Transverse colon (tissue), 4 donors: Measurements from ENCODE around the gene LHFPL6. TPM values are rescaled to one million over a fixed set of nuclear protein-coding genes. Genes with fewer than 3 reads are reported as not detected.

ENCODE experiments used
- DNase-seq: peaks from one replicate; pipeline ENCODE4 v3.0.0-alpha.2; 2019
- H3K27ac ChIP-seq, 4 donors: fragments of 200-600 bp; sonication (generic); 2 replicates each; pipeline ENCODE4 v1.5.1; 2016 to 2018; ENCODE audit warnings: inconsistent platforms in 4 of 4
- H3K27me3 ChIP-seq: fragments of 200-600 bp; sonication (generic); 2 replicates; pipeline ENCODE4 v1.5.1; 2017; ENCODE audit warnings: inconsistent platforms
- H3K36me3 ChIP-seq, 4 donors: fragments of 200-600 bp; sonication (generic); 2 replicates each; pipeline ENCODE4 v1.5.1; 2017 to 2019; ENCODE audit warnings: inconsistent platforms in 4 of 4
- H3K4me1 ChIP-seq, 4 donors: fragments of 200-600 bp; sonication (generic); 2 replicates each; pipeline ENCODE4 v1.5.1; 2017 to 2020; ENCODE audit warnings: inconsistent platforms in 4 of 4
- H3K4me3 ChIP-seq, 4 donors: fragments of 200-600 bp; sonication (generic); 1 replicate in 1 of 4; 2 replicates in 3 of 4; pipeline versions ENCODE4 v1.5.1 to v1.6.1; 2017 to 2019; ENCODE audit warnings: inconsistent platforms in 4 of 4
- H3K9me3 ChIP-seq, 2 donors: fragments of 200-600 bp; sonication (generic); 2 replicates each; pipeline ENCODE4 v1.5.1; 2017 to 2019; ENCODE audit warnings: inconsistent platforms in 2 of 2
- CTCF ChIP-seq, 5 experiments: fragments of 200-600 bp in 3 of 5; fragments of 450-650 bp in 2 of 5; sonication (generic) in 3 of 5; IDR thresholded peaks; 1 replicate in 2 of 5; 2 replicates in 3 of 5; pipeline ENCODE4 v1.5.1; 2016 to 2017; ENCODE audit warnings: antibody characterized with exemption in 5 of 5, inconsistent platforms in 3 of 5, mild to moderate bottlenecking in 2 of 5, moderate library complexity in 1 of 5
- EP300 ChIP-seq: sonication (generic); formaldehyde crosslinking; IDR thresholded peaks from one replicate; pipeline ENCODE4 v1.6.1; 2017; ENCODE audit warnings: antibody characterized with exemption, low read depth
- POLR2A ChIP-seq: fragments of 450-650 bp; IDR thresholded peaks from one replicate; pipeline ENCODE4 v1.6.1; 2016; ENCODE audit warnings: antibody characterized with exemption, mild to moderate bottlenecking, moderate library complexity
- POLR2AphosphoS5 ChIP-seq, 3 donors: sonication (generic); formaldehyde crosslinking; IDR thresholded peaks; one replicate each; pipeline ENCODE4 v1.6.1; 2016; ENCODE audit warnings: antibody characterized with exemption in 3 of 3
- WGBS, 2 donors: methylation state at CpG; one replicate each; pipeline ENCODE4 v1.1.5; 2018; ENCODE audit warnings: low coverage in 1 of 2; 5-methylcytosine and 5-hydroxymethylcytosine counted together
- in situ Hi-C, 4 donors: fragments of 200-750 bp; cut with MboI; loops; one replicate each; pipeline versions ENCODE4 v1.15.0 to v1.15.1; 2017; ENCODE audit warnings: low sequenced_read_pairs in 3 of 4, low pct_ligation_motif_present in 1 of 4, low pct_unique_long_range_greater_than_20kb in 1 of 4
- intact Hi-C: fragments of 100-400 bp; cut with DNase I; formaldehyde crosslinking; loops from one replicate; pipeline ENCODE4 v1.15.1; 2023; ENCODE audit warnings: low total_unique reads
- total RNA-seq, 4 donors: library from RNA; depleted of rRNA; stranded (reverse); fragments of >200 nt; gene quantifications; one replicate each; pipeline ENCODE4 v1.1.0, GENCODE V29; 2016

The LHFPL6 gene
- total RNA-seq, 4 donors from 2014 or later, result 4.2 to 18.6 (median 9.3) TPM

GRCh38 chr13:39378306-39378705 is 224.7 kb downstream of the LHFPL6 start:
- no peak overlapping the region for H3K4me3 ChIP-seq
- H3K4me1 ChIP-seq, result no peaks in the 10 kb centered on the region
- in situ Hi-C loops (no loop called here), intact Hi-C loops (no loop called here)
- WGBS, 2 donors, result 81% methylated on average over 2 of the region's 2 CpGs; no CpG with 5 or more reads in 1 of the 2 donors
- H3K27ac ChIP-seq, result no peak overlapping the region
- TF ChIP-seq POLR2AphosphoS5 (IDR thresholded peaks at IDR 0.05), result no peak
- TF ChIP-seq CTCF (IDR thresholded peaks at IDR 0.05), result no peak
- TF ChIP-seq POLR2A, result no peak
- TF ChIP-seq EP300, result no peak
- no peaks in the 10 kb centered on the region for H3K27me3 ChIP-seq
- no peak for DNase-seq
- no peaks in the 10 kb centered on the region for H3K9me3 ChIP-seq
- no peaks in the 10 kb centered on the region for H3K36me3 ChIP-seq

- H3K4me1 ChIP-seq, result no peaks in the 10 kb centered on the region
- no peak for DNase-seq
- in situ Hi-C loops, result no loop called here
- H3K4me3 ChIP-seq, result no peak overlapping the region
- no peak overlapping the region for H3K27ac ChIP-seq
- 75 to 81% methylated on average over 1 of the region's 1 CpG for WGBS, 2 donors
- intact Hi-C loops, result no loop called here
- H3K36me3 ChIP-seq, result no peaks in the 10 kb centered on the region
- TF ChIP-seq POLR2A (no peak), EP300 (no peak), CTCF (IDR thresholded peaks at IDR 0.05) (no peak), POLR2AphosphoS5 (IDR thresholded peaks at IDR 0.05) (no peak)
- H3K9me3 ChIP-seq, result no peaks in the 10 kb centered on the region
- H3K27me3 ChIP-seq, result no peaks in the 10 kb centered on the region
Observed at GRCh38 chr13:39377699-39378098, 225.3 kb downstream of the LHFPL6 start.

GRCh38 chr13:39376076-39376475 is 226.9 kb downstream of the LHFPL6 start:
- no peaks in the 10 kb centered on the region for H3K9me3 ChIP-seq
- TF ChIP-seq POLR2AphosphoS5 (IDR thresholded peaks at IDR 0.05) (no peak), EP300 (no peak), POLR2A (no peak), CTCF (IDR thresholded peaks at IDR 0.05) (no peak)
- in situ Hi-C loops (no loop called here), intact Hi-C loops (no loop called here)
- H3K36me3 ChIP-seq, result no peaks in the 10 kb centered on the region
- H3K27me3 ChIP-seq, result no peaks in the 10 kb centered on the region
- DNase-seq, result no peak
- no peak overlapping the region for H3K27ac ChIP-seq
- H3K4me3 ChIP-seq, result no peak overlapping the region
- H3K4me1 ChIP-seq, result peaks cover 0 to 7% (median 0%) of the 10 kb centered on the region in 4 donors

GRCh38 chr13:39375601-39376000 is 227.4 kb downstream of the LHFPL6 start:
- H3K9me3 ChIP-seq, result no peaks in the 10 kb centered on the region
- H3K36me3 ChIP-seq, result no peaks in the 10 kb centered on the region
- H3K27me3 ChIP-seq, result no peaks in the 10 kb centered on the region
- no peak overlapping the region for H3K27ac ChIP-seq
- TF ChIP-seq POLR2AphosphoS5 (IDR thresholded peaks at IDR 0.05), result no peak
- no peak for TF ChIP-seq EP300
- no peak for TF ChIP-seq POLR2A
- no peak for TF ChIP-seq CTCF (IDR thresholded peaks at IDR 0.05)
- intact Hi-C loops (no loop called here), in situ Hi-C loops (no loop called here)
- no peak for DNase-seq
- H3K4me1 ChIP-seq, result peaks cover 0 to 10% (median 0%) of the 10 kb centered on the region in 4 donors
- H3K4me3 ChIP-seq, result no peak overlapping the region
- WGBS, 2 donors, result 90 to 92% methylated on average over 3 of the region's 3 CpGs
